ENCODE data around the gene CNGA1.
A peak's percentile ranks its signal among the peaks of the same experiment; 100 is the strongest.

CNGA1 gene

GRCh38 chr4:47942081-47942819 lies 74.2 kb downstream of the CNGA1 start:
- TF ChIP-seq CTCF (IDR thresholded peaks at IDR 0.05; ENCODE audit: low read length, missing control alignments) = no peak
- H3K4me3 ChIP-seq (replicated peaks; ENCODE audit: low read depth, low read length) = no peak overlapping the region
- DNase-seq (ENCODE audit: low read depth) = no peak

DNA sequence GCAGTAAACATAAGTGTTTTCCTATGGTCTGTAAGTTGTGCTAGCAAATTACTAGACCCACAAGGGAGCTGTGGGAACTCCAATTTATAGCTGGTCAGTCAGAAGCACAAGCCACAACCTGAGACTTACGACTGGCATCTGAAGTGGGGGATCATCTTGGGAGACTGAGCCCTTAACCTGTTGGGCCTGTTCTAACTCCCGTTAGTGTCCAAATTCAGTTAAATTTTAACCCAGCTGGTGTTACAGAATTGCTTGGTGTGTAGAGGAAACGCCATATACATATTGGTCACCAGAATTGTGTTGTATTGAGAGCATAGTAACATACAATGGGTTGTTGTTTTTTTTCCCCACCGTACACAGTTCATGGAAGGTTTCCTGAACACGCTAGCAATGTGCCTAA lies 77.0 kb downstream of the CNGA1 start:
- DNase-seq (ENCODE audit: low read depth) = no peak
- H3K4me3 ChIP-seq (replicated peaks; ENCODE audit: low read depth, low read length) = no peak overlapping the region
- no peak for TF ChIP-seq CTCF (IDR thresholded peaks at IDR 0.05; ENCODE audit: low read length, missing control alignments)

- no peak for DNase-seq (ENCODE audit: low read depth)
- H3K4me3 ChIP-seq (replicated peaks; ENCODE audit: low read depth, low read length) = no peak overlapping the region
- TF ChIP-seq CTCF (IDR thresholded peaks at IDR 0.05; ENCODE audit: low read length, missing control alignments) = no peak
Measured at GRCh38 chr4:47936336-47936735, 80.1 kb downstream of the CNGA1 start.

- peak; percentile 65 for TF ChIP-seq CTCF (IDR thresholded peaks at IDR 0.05; ENCODE audit: low read length, missing control alignments)
- DNase-seq (ENCODE audit: low read depth) = peak; percentile 76
- H3K4me3 ChIP-seq (replicated peaks; ENCODE audit: low read depth, low read length) = no peak overlapping the region
Measured at GRCh38 chr4:47933840-47934239, 82.6 kb downstream of the CNGA1 start.

DNA sequence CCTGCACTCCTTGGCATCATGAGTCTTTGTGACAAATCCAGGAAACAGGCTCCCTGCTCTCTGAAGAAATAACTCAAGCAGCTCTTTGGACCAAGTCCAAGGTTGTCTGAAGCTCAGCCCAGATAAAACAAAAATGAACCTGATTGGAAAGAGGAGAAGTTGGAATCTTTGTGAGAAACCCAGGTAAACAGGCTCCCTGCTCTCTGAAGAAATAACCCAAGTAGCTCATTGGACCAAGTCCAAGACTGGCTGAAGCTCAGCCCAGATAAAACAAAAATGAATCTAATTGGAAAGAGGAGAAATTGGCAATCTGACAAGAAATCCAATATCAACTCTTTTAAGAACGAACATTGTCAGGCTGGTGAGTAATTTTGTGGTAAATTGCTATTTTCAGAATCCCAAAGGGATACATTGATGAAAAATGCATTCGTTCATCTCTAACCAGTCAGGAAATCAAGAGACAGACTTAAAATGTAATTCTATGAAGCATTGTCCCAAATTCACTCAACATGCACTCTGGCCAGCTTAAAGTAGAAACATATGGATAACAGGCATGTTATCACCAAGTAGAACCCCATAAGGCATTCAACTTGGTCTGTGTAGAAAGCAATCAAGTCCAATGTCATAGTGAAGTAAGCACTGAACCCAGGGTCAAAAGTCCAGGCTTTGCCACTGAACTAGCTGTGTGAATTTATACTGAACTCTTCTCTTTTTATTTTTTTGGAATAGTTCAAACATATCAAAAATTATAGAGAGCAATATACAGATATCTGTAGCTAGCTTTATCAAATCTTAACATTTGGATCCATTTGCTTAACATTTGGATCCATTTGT lies 85.3 kb downstream of the CNGA1 start:
- peak; percentile 70 for DNase-seq (ENCODE audit: low read depth)
- no peak for TF ChIP-seq CTCF (IDR thresholded peaks at IDR 0.05; ENCODE audit: low read length, missing control alignments)
- H3K4me3 ChIP-seq (replicated peaks; ENCODE audit: low read depth, low read length) = no peak overlapping the region

- no peak overlapping the region for H3K4me3 ChIP-seq (replicated peaks; ENCODE audit: low read depth, low read length)
- no peak for TF ChIP-seq CTCF (IDR thresholded peaks at IDR 0.05; ENCODE audit: low read length, missing control alignments)
- DNase-seq (ENCODE audit: low read depth) = no peak
Measured at GRCh38 chr4:47929682-47930201, 86.7 kb downstream of the CNGA1 start.
